OCI-M2 (cell line): ENCODE measurements around the gene PLEKHH2.
"Not testable (repeated sequence)": the region's sequence is repeated elsewhere in the genome, so short reads cannot be mapped to it uniquely, and the experiment has no call there.

Source experiments
- DNase-seq: peaks from one replicate; lab custom pipeline; 2025; ENCODE audit not compliant: unreplicated experiment; lab: John Stamatoyannopoulos, UW

PLEKHH2 gene

GRCh38 chr2:43637030-43637803, at the start of gene PLEKHH2:
Gene PLEKHH2 (plus strand): TSS chr2:43637260. CDS start chr2:43644674, 7,414 bp downstream.
- peak; percentile 50 for DNase-seq

DNA sequence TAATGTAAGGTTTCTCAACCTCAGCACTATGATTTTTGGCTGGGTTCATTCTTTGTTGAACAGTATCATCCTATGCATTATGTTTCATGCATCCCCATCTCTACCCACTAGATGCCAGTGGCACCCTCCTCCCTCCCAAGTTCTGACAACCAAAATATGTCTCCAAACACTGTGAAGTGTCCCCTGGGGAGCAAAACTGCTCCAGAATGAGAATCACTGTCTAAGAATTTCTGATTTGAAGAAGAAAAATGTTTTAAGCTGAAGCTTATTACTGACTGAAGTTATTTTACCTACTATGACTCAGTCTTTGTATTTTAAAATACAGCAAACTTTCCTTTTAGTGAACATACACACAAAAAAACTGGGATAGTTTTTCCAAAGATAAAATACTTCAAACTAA, 44.6 kb upstream of the PLEKHH2 start:
- no peak for DNase-seq

- no peak for DNase-seq
Measured at GRCh38 chr2:43593254-43593653, 43.8 kb upstream of the PLEKHH2 start.

- no peak for DNase-seq
Measured at GRCh38 chr2:43594875-43595274, 42.2 kb upstream of the PLEKHH2 start.

- DNase-seq, result peak; percentile 95
Measured at GRCh38 chr2:43595603-43596412, 41.3 kb upstream of the PLEKHH2 start, which contains the start of gene THADA. Gene THADA (minus strand): TSS chr2:43596038. CDS start chr2:43592392, 3,646 bp downstream.

GRCh38 chr2:43600596-43600995, 36.5 kb upstream of the PLEKHH2 start:
- not testable (repeated sequence) for DNase-seq

GRCh38 chr2:43604674-43605073, 32.4 kb upstream of the PLEKHH2 start:
- no peak for DNase-seq

DNA sequence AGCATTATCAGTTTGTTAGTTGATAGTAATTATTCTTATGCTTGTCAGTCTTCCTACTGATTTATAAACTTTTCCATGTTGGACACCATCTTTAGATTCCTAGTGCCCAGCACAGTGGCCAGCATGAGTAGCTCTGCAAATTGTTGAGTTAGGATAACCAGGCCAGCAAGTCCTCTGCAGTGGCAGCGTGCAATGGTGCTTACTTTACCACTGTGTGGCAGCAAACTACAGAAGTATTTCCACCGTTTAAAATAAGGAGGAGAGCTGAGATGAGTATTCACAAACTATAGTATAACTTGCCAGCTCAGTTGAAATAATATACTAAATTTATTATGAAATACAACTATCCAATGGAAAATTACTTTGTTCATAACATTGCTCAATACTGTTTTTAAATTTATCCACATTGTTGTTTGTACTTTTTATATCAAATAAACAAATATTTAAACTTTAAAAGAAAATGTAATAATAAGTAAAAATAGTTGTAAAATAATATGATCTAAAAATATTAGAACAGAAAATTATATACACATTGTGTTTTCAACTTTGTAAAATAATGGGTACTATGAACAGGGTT, 31.9 kb upstream of the PLEKHH2 start:
- DNase-seq, result no peak

DNA sequence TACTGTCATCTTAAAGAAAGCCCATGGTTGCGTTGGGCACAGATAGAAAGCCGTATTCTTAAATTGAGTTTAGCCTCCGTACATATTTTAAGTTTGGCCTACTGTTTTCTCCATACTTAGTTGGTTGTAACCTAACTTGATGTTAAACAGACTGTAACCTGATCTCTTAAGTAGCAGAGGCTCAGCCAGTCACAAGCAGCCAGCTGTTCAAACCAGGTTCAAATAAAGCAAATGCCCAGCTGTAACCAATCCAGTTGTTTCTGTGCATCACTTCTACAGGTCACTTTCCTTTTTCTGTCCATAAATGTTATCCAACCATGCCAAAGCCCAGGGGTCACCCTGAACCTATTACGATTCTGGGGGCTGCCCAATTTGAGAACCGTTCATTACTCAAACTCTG, 31.2 kb upstream of the PLEKHH2 start:
- DNase-seq, result no peak

DNA sequence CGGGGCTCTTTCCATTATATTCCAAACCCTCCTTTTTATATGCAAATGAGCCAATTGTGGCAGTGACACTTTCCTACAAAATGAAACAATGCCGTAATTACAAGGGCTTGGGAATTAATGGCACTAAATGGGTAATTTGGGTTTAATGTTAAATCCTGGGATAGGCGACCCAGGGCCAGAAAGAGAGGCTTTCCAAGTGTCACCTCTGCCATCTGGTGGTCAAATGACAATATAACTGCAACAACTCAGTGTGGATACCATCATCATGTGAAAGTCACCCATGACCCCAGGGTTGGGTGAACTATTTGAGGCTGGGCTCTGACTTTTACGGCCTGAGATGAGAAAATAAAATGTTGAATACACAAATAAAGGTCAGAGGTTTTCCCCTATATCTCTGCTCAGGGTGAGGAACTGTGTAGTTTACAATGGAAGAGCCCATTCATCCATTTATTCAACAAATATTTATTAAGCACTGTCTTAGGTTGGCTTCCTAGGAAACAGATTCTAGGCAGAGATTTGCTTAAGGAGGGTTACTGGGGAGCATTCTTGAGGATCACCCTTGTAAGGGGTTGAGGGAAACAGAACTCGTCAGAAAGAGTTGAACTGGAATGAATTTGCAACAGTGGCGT, 27.7 kb upstream of the PLEKHH2 start:
- DNase-seq, result no peak

- no peak for DNase-seq
Measured at GRCh38 chr2:43610361-43610760, 26.7 kb upstream of the PLEKHH2 start.

DNA sequence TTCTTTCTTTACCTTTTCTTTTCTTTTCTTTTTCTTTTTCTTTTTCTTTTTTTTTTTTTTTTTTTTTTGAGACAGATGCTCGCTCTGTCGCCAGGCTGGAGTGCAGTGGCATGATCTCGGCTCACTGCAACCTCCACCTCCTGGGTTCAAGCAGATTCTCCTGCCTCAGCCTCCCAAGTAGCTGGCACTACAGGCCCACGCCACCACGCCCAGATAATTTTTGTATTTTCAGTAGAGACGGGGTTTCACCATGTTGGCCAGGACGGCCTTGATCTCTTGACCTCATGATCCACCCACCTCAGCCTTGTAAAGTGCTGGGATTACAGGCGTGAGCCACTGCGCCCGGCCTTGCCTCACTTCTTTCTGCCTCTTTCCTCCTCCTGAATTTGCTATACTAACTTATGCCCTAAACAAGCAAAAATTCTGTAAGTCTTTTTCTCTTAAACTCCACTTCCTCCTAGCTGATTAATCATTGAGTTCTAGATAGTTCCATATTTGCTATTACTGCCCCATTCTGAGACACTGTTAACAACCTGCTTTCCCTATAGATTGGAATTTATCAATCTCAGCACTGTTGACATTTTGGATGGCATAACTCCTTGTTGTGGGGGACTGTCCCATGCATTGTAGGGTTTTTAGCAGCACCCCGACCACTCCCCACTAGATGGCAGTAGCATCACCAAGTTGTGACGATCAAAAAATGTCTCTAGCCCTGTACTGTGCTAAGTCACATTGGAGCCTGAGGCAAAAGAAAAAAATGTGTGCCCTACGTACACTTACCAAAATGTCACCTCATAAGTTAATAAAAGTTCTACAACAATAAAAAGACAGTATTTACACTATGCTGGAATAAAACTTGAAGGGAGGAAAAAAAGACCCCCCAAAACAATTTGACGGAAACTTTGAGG, 24.8 kb upstream of the PLEKHH2 start:
- DNase-seq, result peak; percentile 49

- DNase-seq, result no peak
Measured at GRCh38 chr2:43612944-43613343, 24.1 kb upstream of the PLEKHH2 start.

GRCh38 chr2:43616967-43617680, 19.9 kb upstream of the PLEKHH2 start:
- no peak for DNase-seq

DNA sequence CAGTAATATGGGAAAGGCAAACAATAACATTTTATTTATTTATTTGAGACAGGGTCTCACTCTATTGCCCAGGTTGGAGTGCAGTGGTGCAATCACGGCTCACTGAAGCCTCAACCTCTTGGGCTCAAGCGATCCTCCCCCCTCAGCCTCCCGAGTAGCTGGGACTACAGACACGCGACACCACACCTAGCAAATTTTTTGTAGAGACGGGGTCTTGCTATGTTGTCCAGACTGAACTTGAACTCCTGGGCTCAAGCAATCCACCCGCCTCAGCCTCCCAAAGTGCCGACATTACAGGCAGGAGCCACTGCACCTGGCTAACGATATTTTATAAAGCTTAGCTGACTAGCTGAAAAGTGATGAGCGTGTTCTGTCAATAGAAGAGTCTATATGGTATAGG, 17.5 kb upstream of the PLEKHH2 start:
- DNase-seq, result no peak

GRCh38 chr2:43622931-43623451, 14.1 kb upstream of the PLEKHH2 start:
- DNase-seq, result no peak

DNA sequence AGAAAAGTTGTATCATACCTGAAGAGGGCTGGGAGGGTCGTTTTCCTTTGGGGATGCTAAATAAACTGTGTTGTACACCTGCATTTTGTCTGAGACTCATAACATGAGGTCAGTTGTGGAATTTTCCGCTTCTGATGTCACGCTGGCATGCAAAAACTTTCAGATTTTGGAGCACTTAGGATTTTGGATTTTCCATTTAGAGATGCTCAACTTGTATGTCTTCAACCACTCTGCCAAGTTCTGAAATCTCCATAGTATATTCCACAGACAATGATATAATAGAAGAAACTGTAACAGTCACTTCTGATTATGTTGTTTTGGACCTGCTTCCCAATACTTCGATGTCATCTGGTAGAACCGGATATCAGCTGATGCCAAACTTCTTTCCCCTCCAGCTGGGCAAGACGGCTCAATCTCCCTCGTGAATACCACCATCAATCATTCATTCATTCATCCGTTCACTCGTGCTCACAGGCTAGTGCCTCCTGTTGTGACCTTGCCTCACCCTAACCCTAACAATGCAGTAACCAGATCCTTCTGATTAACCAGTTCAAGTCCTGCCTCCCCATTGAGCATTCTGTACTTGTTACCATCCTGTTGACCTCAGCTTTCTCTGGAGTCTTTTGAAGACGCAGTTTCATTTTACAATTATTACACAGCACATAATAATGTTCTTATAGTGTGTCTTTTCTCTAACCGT, 5.3 kb upstream of the PLEKHH2 start:
- no peak for DNase-seq

DNA sequence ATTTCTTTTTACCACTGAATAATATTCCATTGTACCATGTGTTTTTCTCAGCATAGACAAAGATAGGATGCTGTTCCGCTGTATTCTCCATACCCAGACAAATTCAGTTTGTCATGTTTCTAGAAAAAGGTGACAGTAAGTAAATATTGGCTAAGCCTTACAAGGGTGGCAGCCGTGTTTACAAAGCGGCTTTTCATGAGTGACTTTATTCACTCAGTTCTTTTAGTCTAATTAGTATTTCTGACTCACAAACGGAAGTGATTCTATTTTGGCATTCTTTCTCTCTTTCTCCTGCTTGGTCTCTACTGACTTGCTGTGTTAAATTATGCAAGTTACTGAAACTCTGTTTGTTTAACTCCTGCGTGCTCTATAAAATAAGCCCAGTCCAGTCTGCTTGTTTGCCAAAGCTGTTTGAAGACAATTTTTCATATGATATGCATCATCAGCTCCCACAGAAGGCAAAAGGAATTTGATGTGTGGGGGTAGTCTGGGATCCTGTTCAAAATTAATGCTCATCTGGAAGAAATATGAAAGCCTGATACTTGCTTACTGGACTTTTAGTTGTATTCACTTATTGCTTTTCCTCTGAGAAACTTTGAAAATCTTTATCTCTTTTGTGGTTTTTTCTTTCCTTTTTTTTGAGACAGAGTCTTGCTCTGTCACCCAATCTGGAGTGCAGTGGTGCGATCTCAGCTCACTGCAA, 2.3 kb upstream of the PLEKHH2 start:
- DNase-seq, result no peak
